GDM1 (cell line): Measurements from ENCODE around the gene RAP1B.

ENCODE experiments used
- DNase-seq: peaks from one replicate; lab custom pipeline; 2025; lab: John Stamatoyannopoulos, UW

The RAP1B gene

GRCh38 chr12:68612202-68612601 is 1.5 kb downstream of the RAP1B start:
- no peak for DNase-seq

- no peak for DNase-seq
These were observed 2.0 kb downstream of the RAP1B start for GRCh38 chr12:68612697-68613096.

GRCh38 chr12:68613209-68613904 is 2.7 kb downstream of the RAP1B start:
- DNase-seq = no peak

- no peak for DNase-seq
These were observed 3.5 kb downstream of the RAP1B start for GRCh38 chr12:68614105-68614679.

- DNase-seq = no peak
These were observed 4.1 kb downstream of the RAP1B start for GRCh38 chr12:68614769-68615168.

- DNase-seq = no peak
These were observed 6.6 kb downstream of the RAP1B start for GRCh38 chr12:68617160-68617926.

GRCh38 chr12:68619541-68619940 is 8.8 kb downstream of the RAP1B start:
- no peak for DNase-seq

GRCh38 chr12:68620519-68621471 is 10.1 kb downstream of the RAP1B start:
- no peak for DNase-seq

- DNase-seq = no peak
These were observed 10.9 kb downstream of the RAP1B start for GRCh38 chr12:68621472-68622081.

GRCh38 chr12:68622250-68622649 is 11.6 kb downstream of the RAP1B start:
- no peak for DNase-seq

- DNase-seq = no peak
These were observed 12.4 kb downstream of the RAP1B start for GRCh38 chr12:68623059-68623458.

GRCh38 chr12:68623984-68624383 is 13.3 kb downstream of the RAP1B start:
- no peak for DNase-seq

GRCh38 chr12:68624933-68625332 is 14.2 kb downstream of the RAP1B start:
- DNase-seq = no peak

GRCh38 chr12:68627673-68628319 is 17.1 kb downstream of the RAP1B start:
- DNase-seq = no peak

- no peak for DNase-seq
These were observed 18.0 kb downstream of the RAP1B start for GRCh38 chr12:68628698-68629097.

GRCh38 chr12:68630050-68630449 is 19.4 kb downstream of the RAP1B start:
- DNase-seq = no peak

- DNase-seq = no peak
These were observed 19.9 kb downstream of the RAP1B start for GRCh38 chr12:68630598-68630997.

GRCh38 chr12:68631227-68631626 is 20.5 kb downstream of the RAP1B start:
- DNase-seq = no peak

- DNase-seq = no peak
These were observed 21.8 kb downstream of the RAP1B start for GRCh38 chr12:68632486-68632885.

- DNase-seq = no peak
These were observed 23.2 kb downstream of the RAP1B start for GRCh38 chr12:68633614-68634558.
